ENCODE data around the gene PCYT1A. TPM values are rescaled to one million over a fixed set of nuclear protein-coding genes. Genes with fewer than 3 reads are reported as not detected.

Gene PCYT1A
- total and polyA plus RNA-seq, 10 of the 15 experiments (the other 5 are each of a cell fraction or from before 2014, with no cell fraction given), result 10.8 to 64.3 (median 48.6) TPM

DNA sequence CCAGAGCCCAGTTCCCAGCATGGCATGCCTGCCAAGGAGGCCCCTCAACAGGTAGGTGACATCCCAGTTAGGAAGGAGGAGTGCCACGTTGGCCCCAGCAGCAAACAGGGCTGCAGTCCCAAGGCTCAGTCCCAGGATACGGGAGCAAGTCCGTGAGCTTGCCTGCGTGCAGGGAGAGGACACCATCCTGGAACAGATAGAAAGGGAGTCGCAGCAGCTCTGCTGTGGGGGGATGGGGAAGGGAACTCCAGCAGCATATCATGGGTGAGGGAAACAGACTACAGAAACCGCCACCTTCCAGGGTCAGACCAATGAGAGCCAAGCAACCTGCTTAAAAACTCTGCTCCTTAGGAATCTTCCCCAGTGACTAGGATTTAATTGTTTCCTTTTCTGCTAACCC lies 39.9 kb upstream of the PCYT1A start:
- in situ Hi-C loops (cut with MboI), result no loop called here
- ATAC-seq, result no peak

DNA sequence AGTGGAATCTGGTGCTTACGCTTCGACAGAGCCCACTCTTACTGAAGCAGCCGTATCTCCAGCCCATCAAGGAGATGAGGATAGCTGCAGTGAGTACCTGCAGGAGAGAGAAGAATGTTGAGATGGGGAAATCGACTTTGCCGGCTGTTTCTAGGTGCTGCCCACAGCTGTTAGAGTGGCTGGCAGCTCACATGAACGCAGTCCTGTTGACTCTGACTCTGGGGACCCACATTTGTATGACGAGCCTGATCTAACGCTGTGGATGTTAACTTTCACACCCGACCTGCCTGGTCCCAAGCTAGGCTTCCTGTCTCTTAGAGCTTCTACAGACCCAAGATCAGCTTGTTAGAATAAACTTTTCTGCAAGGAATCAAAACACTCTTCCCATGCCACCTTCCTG lies 39.4 kb upstream of the PCYT1A start:
- POLR2A ChIA-PET, result interaction anchor here (0.5 kb wide), 1 partner anchor 106 kb away, joined by 9 read pairs; no protein-coding TSS in a partner anchor
- TF ChIP-seq, protein P1, sequence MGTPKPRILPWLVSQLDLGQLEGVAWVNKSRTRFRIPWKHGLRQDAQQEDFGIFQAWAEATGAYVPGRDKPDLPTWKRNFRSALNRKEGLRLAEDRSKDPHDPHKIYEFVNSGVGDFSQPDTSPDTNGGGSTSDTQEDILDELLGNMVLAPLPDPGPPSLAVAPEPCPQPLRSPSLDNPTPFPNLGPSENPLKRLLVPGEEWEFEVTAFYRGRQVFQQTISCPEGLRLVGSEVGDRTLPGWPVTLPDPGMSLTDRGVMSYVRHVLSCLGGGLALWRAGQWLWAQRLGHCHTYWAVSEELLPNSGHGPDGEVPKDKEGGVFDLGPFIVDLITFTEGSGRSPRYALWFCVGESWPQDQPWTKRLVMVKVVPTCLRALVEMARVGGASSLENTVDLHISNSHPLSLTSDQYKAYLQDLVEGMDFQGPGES (IDR thresholded peaks at IDR 0.05), result no peak
- no peak for TF ChIP-seq SIX5 (IDR thresholded peaks at IDR 0.05; ENCODE audit: low read depth, low read length, severe bottlenecking)
- TF ChIP-seq SMC3 (IDR thresholded peaks at IDR 0.05; ENCODE audit: borderline replicate concordance, low read length), result no peak
- no peak for TF ChIP-seq NFYB (IDR thresholded peaks at IDR 0.05; ENCODE audit: insufficient read depth, low read depth, low read length)
- TF ChIP-seq, protein P2, sequence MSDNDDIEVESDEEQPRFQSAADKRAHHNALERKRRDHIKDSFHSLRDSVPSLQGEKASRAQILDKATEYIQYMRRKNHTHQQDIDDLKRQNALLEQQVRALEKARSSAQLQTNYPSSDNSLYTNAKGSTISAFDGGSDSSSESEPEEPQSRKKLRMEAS (IDR thresholded peaks at IDR 0.05; ENCODE audit: low read depth, low read length), result no peak
- no peak for TF ChIP-seq FOXK2 (IDR thresholded peaks at IDR 0.05)
- TF ChIP-seq EP300 (IDR thresholded peaks at IDR 0.05; ENCODE audit: borderline replicate concordance in 1 of 2, control insufficient read depth in 1 of 2, low read depth in 2 of 2, low read length in 2 of 2), result no peak
- no peak for TF ChIP-seq TARDBP (IDR thresholded peaks at IDR 0.05; ENCODE audit: borderline replicate concordance)
- TF ChIP-seq, protein P3, sequence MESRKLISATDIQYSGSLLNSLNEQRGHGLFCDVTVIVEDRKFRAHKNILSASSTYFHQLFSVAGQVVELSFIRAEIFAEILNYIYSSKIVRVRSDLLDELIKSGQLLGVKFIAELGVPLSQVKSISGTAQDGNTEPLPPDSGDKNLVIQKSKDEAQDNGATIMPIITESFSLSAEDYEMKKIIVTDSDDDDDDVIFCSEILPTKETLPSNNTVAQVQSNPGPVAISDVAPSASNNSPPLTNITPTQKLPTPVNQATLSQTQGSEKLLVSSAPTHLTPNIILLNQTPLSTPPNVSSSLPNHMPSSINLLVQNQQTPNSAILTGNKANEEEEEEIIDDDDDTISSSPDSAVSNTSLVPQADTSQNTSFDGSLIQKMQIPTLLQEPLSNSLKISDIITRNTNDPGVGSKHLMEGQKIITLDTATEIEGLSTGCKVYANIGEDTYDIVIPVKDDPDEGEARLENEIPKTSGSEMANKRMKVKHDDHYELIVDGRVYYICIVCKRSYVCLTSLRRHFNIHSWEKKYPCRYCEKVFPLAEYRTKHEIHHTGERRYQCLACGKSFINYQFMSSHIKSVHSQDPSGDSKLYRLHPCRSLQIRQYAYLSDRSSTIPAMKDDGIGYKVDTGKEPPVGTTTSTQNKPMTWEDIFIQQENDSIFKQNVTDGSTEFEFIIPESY (IDR thresholded peaks at IDR 0.05), result no peak
- TF ChIP-seq SRF (IDR thresholded peaks at IDR 0.05; ENCODE audit: low read depth in 2 of 2, low read length in 2 of 2), result no peak

More for the DNA sequence above, 39.9 kb upstream of the PCYT1A start:
- RAD21 ChIA-PET (ENCODE audit: unreplicated experiment), result no interaction called here
- no peak overlapping the region for H3K27ac ChIP-seq (ENCODE audit: control insufficient read depth, insufficient read depth)
- FAIRE-seq (no peak), DNase-seq (ENCODE audit: low read depth, low spot score) (no peak)
- no peak overlapping the region for H3K4me2 ChIP-seq (ENCODE audit: control insufficient read depth, insufficient read depth)
- POLR2A ChIA-PET, result interaction anchor here (0.5 kb wide), 1 partner anchor 105 kb away, joined by 9 read pairs; no protein-coding TSS in a partner anchor
- H4K20me1 ChIP-seq (ENCODE audit: control insufficient read depth, insufficient read depth), result no peaks in the 10 kb centered on the region
- BruUV-seq (replicated peaks), result no TSS peak
- TF ChIP-seq MYC (IDR thresholded peaks at IDR 0.05; ENCODE audit: insufficient read depth, insufficient read length, insufficient replicate concordance, low read length, severe bottlenecking) (no peak), MYB (IDR thresholded peaks at IDR 0.05; ENCODE audit: borderline replicate concordance, low read depth, low read length) (no peak), SMARCA5 (IDR thresholded peaks at IDR 0.05) (no peak), BCL11A (IDR thresholded peaks at IDR 0.05; ENCODE audit: low read depth, low read length) (no peak)
- TF ChIP-seq, protein P4, sequence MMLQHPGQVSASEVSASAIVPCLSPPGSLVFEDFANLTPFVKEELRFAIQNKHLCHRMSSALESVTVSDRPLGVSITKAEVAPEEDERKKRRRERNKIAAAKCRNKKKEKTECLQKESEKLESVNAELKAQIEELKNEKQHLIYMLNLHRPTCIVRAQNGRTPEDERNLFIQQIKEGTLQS (IDR thresholded peaks at IDR 0.05; ENCODE audit: borderline replicate concordance, extremely low read depth, low read depth, low read length), result no peak
- no peaks in the 10 kb centered on the region for H3K9me3 ChIP-seq (replicated peaks; ENCODE audit: control insufficient read depth, insufficient read depth, low read length)
- no peak overlapping the region for H2AFZ ChIP-seq (ENCODE audit: control insufficient read depth, low read depth, low read length)
- no peaks in the 10 kb centered on the region for H3K36me3 ChIP-seq (ENCODE audit: control insufficient read depth in 2 of 2, insufficient read depth in 2 of 2, low read length in 1 of 2)
- SMC1A ChIA-PET (ENCODE audit: uncharacterized antibody, unreplicated experiment), result no interaction called here
- CTCF ChIA-PET, result interaction anchor here (0.9 kb wide), 1 partner anchor 9 kb away, joined by 3 read pairs; no protein-coding TSS in a partner anchor
- H3K79me2 ChIP-seq (ENCODE audit: control insufficient read depth, insufficient read depth, low read length), result no peaks in the 10 kb centered on the region
- 76% methylated on average over 6 of the region's 6 CpGs for WGBS (ENCODE audit: insufficient coverage, insufficient replicate concordance, low lambda C conversion rate, missing lambda C conversion rate)
- no peak overlapping the region for H3K4me3 ChIP-seq
- no peak overlapping the region for H3K9ac ChIP-seq (ENCODE audit: control insufficient read depth, insufficient read depth, low read length)
- H3K27me3 ChIP-seq (replicated peaks in 1 of 2; ENCODE audit: control insufficient read depth in 2 of 2, insufficient read depth in 2 of 2, low read length in 1 of 2), result no peaks in the 10 kb centered on the region
- intact Hi-C loops (cut with micrococcal nuclease; ENCODE audit: unreplicated experiment), result no loop called here
- no peaks in the 10 kb centered on the region for H3K4me1 ChIP-seq (ENCODE audit: control insufficient read depth, insufficient read depth, low read length)

More for the DNA sequence above, 39.4 kb upstream of the PCYT1A start:
- H3K9ac ChIP-seq (ENCODE audit: control insufficient read depth, insufficient read depth, low read length), result no peak overlapping the region
- H3K79me2 ChIP-seq (ENCODE audit: control insufficient read depth, insufficient read depth, low read length), result no peaks in the 10 kb centered on the region
- H2AFZ ChIP-seq (ENCODE audit: control insufficient read depth, low read depth, low read length), result no peak overlapping the region
- no peaks in the 10 kb centered on the region for H3K9me3 ChIP-seq (replicated peaks; ENCODE audit: control insufficient read depth, insufficient read depth, low read length)
- H4K20me1 ChIP-seq (ENCODE audit: control insufficient read depth, insufficient read depth), result no peaks in the 10 kb centered on the region
- ChIA-PET SMC1A (ENCODE audit: uncharacterized antibody, unreplicated experiment) (no interaction called here), CTCF (interaction anchor here (0.7 to 0.9 kb wide), 3 partner anchors 9 to 24 kb away, joined by 3 to 5 read pairs (median 3); partner anchors contain the start of gene DYNLT2B), RAD21 (ENCODE audit: unreplicated experiment) (no interaction called here)
- ATAC-seq (no peak), DNase-seq (ENCODE audit: low read depth, low spot score) (no peak), FAIRE-seq (no peak)
- no peaks in the 10 kb centered on the region for H3K4me1 ChIP-seq (ENCODE audit: control insufficient read depth, insufficient read depth, low read length)
- BruUV-seq (replicated peaks), result no TSS peak
- H3K27ac ChIP-seq (ENCODE audit: control insufficient read depth, insufficient read depth), result no peak overlapping the region
- intact Hi-C loops (cut with micrococcal nuclease; ENCODE audit: unreplicated experiment), result no loop called here
- 78% methylated on average over 9 of the region's 9 CpGs for WGBS (ENCODE audit: insufficient coverage, insufficient replicate concordance, low lambda C conversion rate, missing lambda C conversion rate)
- no peak overlapping the region for H3K4me2 ChIP-seq (ENCODE audit: control insufficient read depth, insufficient read depth)
- H3K4me3 ChIP-seq, result no peak overlapping the region
- H3K27me3 ChIP-seq (replicated peaks in 1 of 2; ENCODE audit: control insufficient read depth in 2 of 2, insufficient read depth in 2 of 2, low read length in 1 of 2), result no peaks in the 10 kb centered on the region
- H3K36me3 ChIP-seq (ENCODE audit: control insufficient read depth in 2 of 2, insufficient read depth in 2 of 2, low read length in 1 of 2), result no peaks in the 10 kb centered on the region
- in situ Hi-C loops (cut with MboI), result no loop called here

Data from GM12878 (cell line).